GM18951 (cell line): Measurements from ENCODE around the gene CELSR2.

Experiments used
- POLR2A ChIP-seq: IDR thresholded peaks from 4 replicates; pipeline ENCODE4 v1.6.1; 2011; ENCODE audit warnings: mild to moderate bottlenecking; ENCODE audit not compliant: insufficient read length, insufficient read depth; ENCODE audit errors: extremely low read depth
- in situ Hi-C: fragments of 300-500 bp; cut with MboI; formaldehyde crosslinking; loops from one replicate; pipeline ENCODE4 v1.12.0; 2022; ENCODE audit warnings: low sequenced_read_pairs, mixed read lengths, inconsistent platforms; ENCODE audit not compliant: unreplicated experiment

Gene CELSR2

DNA sequence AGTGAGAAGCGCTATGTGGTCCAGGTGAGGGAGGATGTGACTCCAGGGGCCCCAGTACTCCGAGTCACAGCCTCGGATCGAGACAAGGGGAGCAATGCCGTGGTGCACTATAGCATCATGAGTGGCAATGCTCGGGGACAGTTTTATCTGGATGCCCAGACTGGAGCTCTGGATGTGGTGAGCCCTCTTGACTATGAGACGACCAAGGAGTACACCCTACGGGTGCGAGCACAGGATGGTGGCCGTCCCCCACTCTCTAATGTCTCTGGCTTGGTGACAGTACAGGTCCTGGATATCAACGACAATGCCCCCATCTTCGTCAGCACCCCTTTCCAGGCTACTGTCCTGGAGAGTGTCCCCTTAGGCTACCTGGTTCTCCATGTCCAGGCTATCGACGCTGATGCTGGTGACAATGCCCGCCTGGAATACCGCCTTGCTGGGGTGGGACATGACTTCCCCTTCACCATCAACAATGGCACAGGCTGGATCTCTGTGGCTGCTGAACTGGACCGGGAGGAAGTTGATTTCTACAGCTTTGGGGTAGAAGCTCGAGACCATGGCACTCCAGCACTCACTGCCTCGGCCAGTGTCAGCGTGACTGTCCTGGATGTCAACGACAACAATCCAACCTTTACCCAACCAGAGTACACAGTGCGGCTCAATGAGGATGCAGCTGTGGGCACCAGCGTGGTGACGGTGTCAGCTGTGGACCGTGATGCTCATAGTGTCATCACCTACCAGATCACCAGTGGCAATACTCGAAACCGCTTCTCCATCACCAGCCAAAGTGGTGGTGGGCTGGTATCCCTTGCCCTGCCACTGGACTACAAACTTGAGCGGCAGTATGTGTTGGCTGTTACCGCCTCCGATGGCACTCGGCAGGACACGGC, 2.2 kb downstream of the CELSR2 start:
- in situ Hi-C loops = no loop called here
- TF ChIP-seq POLR2A = no peak

- no peak for TF ChIP-seq POLR2A
- in situ Hi-C loops = no loop called here
Measured at GRCh38 chr1:109252167-109252892, 3.0 kb downstream of the CELSR2 start.

- in situ Hi-C loops = no loop called here
- TF ChIP-seq POLR2A = no peak
Measured at GRCh38 chr1:109252893-109253802, 3.8 kb downstream of the CELSR2 start.

DNA sequence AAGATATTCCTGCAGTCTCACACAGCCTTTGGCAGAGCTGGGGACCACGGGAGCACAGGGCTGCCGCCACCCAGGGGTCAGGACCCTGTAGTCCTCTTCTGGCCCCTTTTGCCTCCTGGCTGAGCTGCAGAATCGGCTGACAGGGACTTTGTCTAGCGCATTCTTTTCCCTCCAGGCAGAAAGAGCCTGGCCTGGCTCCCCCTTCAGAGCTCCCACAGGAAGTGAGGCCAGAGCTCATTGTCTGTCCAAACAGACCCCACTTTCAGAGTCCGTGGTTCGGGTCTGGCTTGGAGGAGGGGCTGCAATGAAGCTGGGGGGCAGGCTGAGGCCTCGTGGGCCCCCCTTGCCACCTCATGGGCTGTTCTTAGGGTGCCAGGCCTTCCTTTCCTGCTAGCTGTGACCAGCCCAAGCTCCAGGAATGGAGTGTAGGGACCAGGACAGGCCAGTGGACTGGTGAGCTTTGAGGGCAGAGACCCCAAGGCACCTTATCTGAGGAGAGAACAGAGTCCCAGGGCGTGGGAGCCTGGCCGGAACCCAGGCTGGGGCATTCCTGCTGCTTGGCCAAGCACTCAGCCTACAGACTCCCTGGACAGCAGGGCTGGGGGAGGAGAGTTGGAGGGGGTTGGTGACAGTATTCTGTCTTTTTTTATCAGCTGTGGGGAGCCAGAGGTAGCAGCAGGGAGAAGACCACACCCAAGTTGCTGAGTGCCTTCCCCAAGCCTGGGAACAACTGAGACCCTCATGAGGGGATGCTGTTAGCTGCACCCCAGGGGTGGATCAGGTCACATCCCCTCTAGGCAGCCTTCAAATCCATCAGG, 4.7 kb downstream of the CELSR2 start:
- in situ Hi-C loops = no loop called here
- no peak for TF ChIP-seq POLR2A

GRCh38 chr1:109254621-109255096, 5.3 kb downstream of the CELSR2 start:
- in situ Hi-C loops = no loop called here
- TF ChIP-seq POLR2A = no peak

GRCh38 chr1:109255097-109255651, 5.8 kb downstream of the CELSR2 start:
- no peak for TF ChIP-seq POLR2A
- in situ Hi-C loops = no loop called here

- in situ Hi-C loops = no loop called here
- TF ChIP-seq POLR2A = no peak
Measured at GRCh38 chr1:109255678-109256077, 6.3 kb downstream of the CELSR2 start.

DNA sequence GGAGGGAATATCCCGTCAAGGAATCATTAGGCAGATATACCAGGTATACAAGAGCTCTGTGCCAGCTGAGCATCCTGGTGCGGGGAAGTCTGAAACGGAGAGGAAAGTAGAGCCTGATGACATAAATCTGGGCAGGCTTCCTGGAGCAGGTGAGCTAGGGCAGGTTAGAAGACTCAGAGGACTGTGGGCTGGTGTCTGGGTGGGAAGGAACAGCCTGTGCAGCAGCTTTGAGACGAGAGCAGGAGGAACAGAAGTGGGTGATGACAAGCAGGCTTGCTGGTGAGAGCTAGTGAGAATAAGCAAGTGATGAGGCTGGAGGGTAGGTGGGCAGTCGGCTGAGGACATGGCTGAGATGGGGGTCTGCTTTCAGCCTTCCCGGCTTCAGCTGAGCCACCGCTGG, 6.7 kb downstream of the CELSR2 start:
- in situ Hi-C loops = no loop called here
- TF ChIP-seq POLR2A = no peak

GRCh38 chr1:109256971-109257681, 7.8 kb downstream of the CELSR2 start:
- in situ Hi-C loops = no loop called here
- no peak for TF ChIP-seq POLR2A

- in situ Hi-C loops = no loop called here
- no peak for TF ChIP-seq POLR2A
Measured at GRCh38 chr1:109257682-109258421, 8.5 kb downstream of the CELSR2 start.
